ENCODE measurements around the gene ULK1.

DNA sequence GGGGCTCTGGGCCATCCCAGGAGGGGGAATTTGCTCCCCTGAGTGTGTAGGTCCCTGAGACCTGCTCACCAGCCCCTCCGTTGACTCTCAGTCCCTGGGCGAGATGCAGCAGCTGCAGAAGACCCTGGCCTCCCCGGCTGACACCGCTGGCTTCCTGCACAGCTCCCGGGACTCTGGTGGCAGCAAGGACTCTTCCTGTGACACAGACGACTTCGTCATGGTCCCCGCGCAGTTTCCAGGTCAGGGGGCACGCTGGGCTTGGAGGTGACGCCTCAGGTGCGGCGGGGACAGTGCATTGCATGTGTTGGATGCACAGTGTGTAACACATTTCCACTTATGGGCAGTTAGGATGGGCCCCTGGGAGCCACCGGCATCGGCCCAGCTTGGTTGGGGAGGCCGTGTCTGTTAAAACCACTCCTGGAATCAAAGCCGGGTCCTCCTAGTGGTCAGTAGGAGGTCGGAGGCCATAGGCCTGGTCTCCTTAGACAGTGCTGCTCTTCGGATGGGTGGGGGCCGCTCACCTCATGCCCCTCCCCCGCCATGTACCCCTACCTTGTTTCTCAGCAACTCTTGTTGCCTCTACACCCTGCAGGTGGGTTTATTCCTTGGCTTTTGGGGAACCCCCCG lies 17.5 kb downstream of the ULK1 start:
- TF ChIP-seq, protein P1, sequence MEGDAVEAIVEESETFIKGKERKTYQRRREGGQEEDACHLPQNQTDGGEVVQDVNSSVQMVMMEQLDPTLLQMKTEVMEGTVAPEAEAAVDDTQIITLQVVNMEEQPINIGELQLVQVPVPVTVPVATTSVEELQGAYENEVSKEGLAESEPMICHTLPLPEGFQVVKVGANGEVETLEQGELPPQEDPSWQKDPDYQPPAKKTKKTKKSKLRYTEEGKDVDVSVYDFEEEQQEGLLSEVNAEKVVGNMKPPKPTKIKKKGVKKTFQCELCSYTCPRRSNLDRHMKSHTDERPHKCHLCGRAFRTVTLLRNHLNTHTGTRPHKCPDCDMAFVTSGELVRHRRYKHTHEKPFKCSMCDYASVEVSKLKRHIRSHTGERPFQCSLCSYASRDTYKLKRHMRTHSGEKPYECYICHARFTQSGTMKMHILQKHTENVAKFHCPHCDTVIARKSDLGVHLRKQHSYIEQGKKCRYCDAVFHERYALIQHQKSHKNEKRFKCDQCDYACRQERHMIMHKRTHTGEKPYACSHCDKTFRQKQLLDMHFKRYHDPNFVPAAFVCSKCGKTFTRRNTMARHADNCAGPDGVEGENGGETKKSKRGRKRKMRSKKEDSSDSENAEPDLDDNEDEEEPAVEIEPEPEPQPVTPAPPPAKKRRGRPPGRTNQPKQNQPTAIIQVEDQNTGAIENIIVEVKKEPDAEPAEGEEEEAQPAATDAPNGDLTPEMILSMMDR (IDR thresholded peaks at IDR 0.05), result no peak
- TF ChIP-seq EZH2 (IDR thresholded peaks at IDR 0.05) (no peak), EZH2phosphoT487 (IDR thresholded peaks at IDR 0.05) (no peak)
